HepG2 (cell line): ENCODE data around the gene C10orf67. TPM values are rescaled to one million over a fixed set of nuclear protein-coding genes. Genes with fewer than 3 reads are reported as not detected.

ENCODE experiments used
- ATAC-seq: fragments of 200-7000 bp; cut with Tn5 transposase; 3 replicates; pipeline ENCODE4 v1.9.1; 2020; ENCODE audit warnings: mild to moderate bottlenecking, moderate library complexity
- BruUV-seq: library from RNA; stranded (reverse); fragments of 400-500 nt; replicated peaks from 2 replicates; lab custom pipeline; 2021; lab: Mats Ljungman, UMichigan
- CTCF ChIA-PET: fragments of 300-600 bp; formaldehyde crosslinking; extraction: SDS; loops from one replicate; lab custom pipeline; 2021; ENCODE audit warnings: low total read pairs, inconsistent platforms, low intra/inter-chr PET ratio; lab: Yijun Ruan, JAX
- POLR2A ChIA-PET: fragments of 350-600 bp; sonication (Branson Sonifier 250); formaldehyde crosslinking; loops from one replicate; lab custom pipeline; 2020; ENCODE audit warnings: antibody characterized with exemption, inconsistent platforms; lab: Yijun Ruan, JAX
- DNase-seq: peaks from one replicate; pipeline ENCODE4 v3.0.0-alpha.2; 2015; ENCODE audit warnings: low spot score
- FAIRE-seq: peaks from 3 replicates; lab custom pipeline; 2011; peaks lifted over from hg19 to GRCh38; lab: Jason Lieb, UNC
- H2AFZ ChIP-seq: one replicate; pipeline ENCODE4 v1.6.1; 2011; ENCODE audit warnings: low read length, inconsistent platforms
- H3K27ac ChIP-seq: fragments of 300-600 bp; 3 replicates; pipeline ENCODE4 v1.8.0; 2011; ENCODE audit warnings: mixed run types, mild to moderate bottlenecking, mixed read lengths, low read length, inconsistent platforms; ENCODE audit not compliant: insufficient read depth; ENCODE audit errors: extremely low read length
- H3K27me3 ChIP-seq, 2 experiments: fragments of 200-600 bp in 1 of 2; 2 replicates in 1 of 2; 3 replicates in 1 of 2; pipeline versions ENCODE4 v1.6.0 to v1.8.0; 2011; ENCODE audit warnings: low read length in 2 of 2, mild to moderate bottlenecking in 2 of 2, moderate library complexity in 2 of 2, inconsistent platforms in 1 of 2; ENCODE audit not compliant: insufficient read depth in 2 of 2, control insufficient read depth in 1 of 2
- H3K36me3 ChIP-seq, 2 experiments: fragments of 200-600 bp in 1 of 2; replicated peaks in 1 of 2; 2 replicates in 1 of 2; 3 replicates in 1 of 2; pipeline versions ENCODE4 v1.5.1 to v1.8.0; 2011; ENCODE audit warnings: low read length in 2 of 2, inconsistent platforms in 1 of 2; ENCODE audit not compliant: insufficient read depth in 2 of 2, control insufficient read depth in 1 of 2
- H3K4me1 ChIP-seq: 2 replicates; pipeline ENCODE4 v1.5.1; 2012; ENCODE audit warnings: low read length, inconsistent platforms; ENCODE audit not compliant: insufficient read depth
- H3K4me2 ChIP-seq: 2 replicates; pipeline ENCODE4 v1.6.0; 2011; ENCODE audit warnings: low read depth, low read length, inconsistent platforms
- H3K4me3 ChIP-seq, 3 experiments: fragments of 200-600 bp in 1 of 3; sonication (generic), shearing (Covaris generic) in 1 of 3; replicated peaks in 1 of 3; 2 replicates each; pipeline ENCODE4 v1.5.1; 2011 to 2016; ENCODE audit warnings: low read length in 3 of 3, inconsistent platforms in 2 of 3, low read depth in 2 of 3, mild to moderate bottlenecking in 2 of 3, control low read depth in 1 of 3, mixed read lengths in 1 of 3; ENCODE audit not compliant: insufficient read depth in 1 of 3
- H3K79me2 ChIP-seq: one replicate; pipeline ENCODE4 v1.6.1; 2011; ENCODE audit warnings: low read length, inconsistent platforms; ENCODE audit not compliant: insufficient read depth
- H3K9ac ChIP-seq: 2 replicates; pipeline ENCODE4 v1.6.0; 2011; ENCODE audit warnings: mild to moderate bottlenecking, low read depth, low read length, inconsistent platforms; ENCODE audit not compliant: insufficient read depth
- H3K9me3 ChIP-seq: 2 replicates; pipeline ENCODE4 v1.5.1; 2012; ENCODE audit warnings: mild to moderate bottlenecking, low read length
- H4K20me1 ChIP-seq: 2 replicates; pipeline ENCODE4 v1.6.0; 2011; ENCODE audit warnings: inconsistent platforms, mild to moderate bottlenecking, low read length, moderate library complexity; ENCODE audit not compliant: insufficient read depth
- CTCF ChIP-seq: sonication (generic); formaldehyde crosslinking; IDR thresholded peaks from 2 replicates; pipeline ENCODE4 v1.5.0; 2020; ENCODE audit warnings: mild to moderate bottlenecking, missing genetic modification reagents, moderate library complexity
- GPBP1L1 ChIP-seq: sonication (generic); formaldehyde crosslinking; IDR thresholded peaks from 2 replicates; pipeline ENCODE4 v1.5.0; 2020; ENCODE audit warnings: mild to moderate bottlenecking, missing genetic modification reagents
- MIXL1 ChIP-seq: IDR thresholded peaks from 2 replicates; pipeline ENCODE4 v1.6.1; 2016
- NCOA5 ChIP-seq: sonication (generic); formaldehyde crosslinking; IDR thresholded peaks from 2 replicates; pipeline ENCODE4 v1.4.0; 2020; ENCODE audit warnings: missing genetic modification reagents
- RAD21 ChIP-seq: fragments of 450-650 bp; formaldehyde crosslinking; IDR thresholded peaks from 2 replicates; pipeline ENCODE4 v1.5.0; 2020; ENCODE audit warnings: mild to moderate bottlenecking
- SMC3 ChIP-seq: IDR thresholded peaks from 2 replicates; pipeline ENCODE4 v1.6.1; 2011; ENCODE audit warnings: low read length, improper control_type of control experiment
- STAG1 ChIP-seq: sonication (generic); formaldehyde crosslinking; IDR thresholded peaks from 2 replicates; pipeline ENCODE4 v1.4.0; 2020; ENCODE audit warnings: missing genetic modification reagents
- TEF ChIP-seq: sonication (generic); formaldehyde crosslinking; IDR thresholded peaks from 2 replicates; pipeline ENCODE4 v1.5.0; 2020; ENCODE audit warnings: missing genetic modification reagents
- ZBTB43 ChIP-seq: sonication (generic); formaldehyde crosslinking; conservative IDR thresholded peaks from 2 replicates; pipeline ENCODE4 v1.4.0; 2020; ENCODE audit warnings: missing genetic modification reagents
- ZNF276 ChIP-seq: sonication (generic); formaldehyde crosslinking; IDR thresholded peaks from 2 replicates; pipeline ENCODE4 v1.4.0; 2020; ENCODE audit warnings: mild to moderate bottlenecking, low read depth, missing genetic modification reagents
- ZNF569 ChIP-seq: sonication (generic); formaldehyde crosslinking; IDR thresholded peaks from 2 replicates; pipeline ENCODE4 v1.5.0; 2020; ENCODE audit warnings: mild to moderate bottlenecking, missing genetic modification reagents, moderate library complexity, borderline replicate concordance
- ZNF576 ChIP-seq: sonication (generic); formaldehyde crosslinking; IDR thresholded peaks from 2 replicates; pipeline ENCODE4 v1.4.0; 2020; ENCODE audit warnings: mild to moderate bottlenecking, missing genetic modification reagents
- ZNF652 ChIP-seq: IDR thresholded peaks from 2 replicates; pipeline ENCODE4 v1.6.1; 2016; ENCODE audit warnings: low read depth, borderline replicate concordance
- ZNF776 ChIP-seq: sonication (generic); formaldehyde crosslinking; IDR thresholded peaks from 2 replicates; pipeline ENCODE4 v1.4.0; 2020; ENCODE audit warnings: mild to moderate bottlenecking, missing genetic modification reagents
- ZNF83 ChIP-seq: sonication (generic); formaldehyde crosslinking; IDR thresholded peaks from 2 replicates; pipeline ENCODE4 v1.4.0; 2020; ENCODE audit warnings: missing genetic modification reagents, mild to moderate bottlenecking, borderline replicate concordance
- WGBS: methylation state at CpG from one replicate; pipeline ENCODE4 v1.1.6; 2017; ENCODE audit warnings: low lambda C conversion rate; 5-methylcytosine and 5-hydroxymethylcytosine counted together
- in situ Hi-C: cut with HindIII; loops from 2 replicates; pipeline ENCODE4 v1.10.0; 2017; ENCODE audit warnings: low pct_unique_long_range_greater_than_20kb; ENCODE audit not compliant: extremely low pct_ligation_motif_present
- intact Hi-C: fragments of 100-400 bp; cut with micrococcal nuclease; formaldehyde crosslinking; loops from one replicate; pipeline ENCODE4 v1.10.0; 2022; ENCODE audit not compliant: unreplicated experiment
- polyA plus RNA-seq, 8 experiments: library from polyadenylated mRNA; depleted of rRNA in 3 of 8; stranded (reverse) in 7 of 8; unstranded in 1 of 8; fragments of >200 nt; fragmentation: Illumina TruSeq in 4 of 8; extraction: Trizol in 4 of 8; gene quantifications; 2 replicates each; pipeline versions ENCODE4 v1.2.1 to v1.2.3, GENCODE V29; 2011 to 2016; ENCODE audit warnings: low read depth in 4 of 8, missing spikeins in 1 of 8, mixed read lengths in 1 of 8; ENCODE audit not compliant: insufficient read depth in 1 of 8
- total RNA-seq, 5 experiments: library from RNA; depleted of rRNA; stranded (reverse); fragments of >200 nt; fragmentation: Illumina TruSeq; extraction: Trizol; gene quantifications; 2 replicates each; pipeline ENCODE4 v1.2.3, GENCODE V29; 2016; ENCODE audit warnings: low read depth in 1 of 5

C10orf67 gene
- total and polyA plus RNA-seq, 2 of the 13 experiments (the other 11 are each of a cell fraction or from before 2014, with no cell fraction given) = not detected

GRCh38 chr10:23293145-23293724, 51.4 kb downstream of the C10orf67 start:
- TF ChIP-seq ZBTB43 (CRISPR knock-in tag) (no peak), ZNF569 (CRISPR knock-in tag) (no peak), GPBP1L1 (no peak), ZNF776 (CRISPR knock-in tag) (no peak), RAD21 (CRISPR knock-in tag) (peak; percentile 75), NCOA5 (CRISPR knock-in tag) (no peak), TEF (no peak), ZNF576 (CRISPR knock-in tag) (peak; percentile 100), MIXL1 (CRISPR knock-in tag) (peak; percentile 85), ZNF83 (no peak), ZNF276 (CRISPR knock-in tag) (no peak), ZNF652 (CRISPR knock-in tag) (peak; percentile 80), SMC3 (peak; percentile 97), CTCF (CRISPR knock-in tag) (peak; percentile 89), STAG1 (peak; percentile 93)
- intact Hi-C loops (loop anchor here (1.0 to 5.0 kb wide), 2 partner anchors 132 to 211 kb away; no protein-coding TSS in a partner anchor), in situ Hi-C loops (loop anchor here (5.0 kb wide), 1 partner anchor 136 kb away; no protein-coding TSS in a partner anchor)
- Histone ChIP-seq H3K9me3 (no peaks in the 10 kb centered on the region), H3K4me2 (no peak overlapping the region), H4K20me1 (no peaks in the 10 kb centered on the region), H3K9ac (no peak overlapping the region), H3K4me1 (no peaks in the 10 kb centered on the region), H3K79me2 (no peaks in the 10 kb centered on the region), H3K36me3 (no peaks in the 10 kb centered on the region), H3K27ac (no peak overlapping the region), H3K27me3 (0 out of 5 replicates have a peak, but pooled peaks cover 0 to 3% of the 10 kb centered on the region in 2 experiments), H3K4me3 (no peak overlapping the region), H2AFZ (no peak overlapping the region)
- WGBS = 2% methylated on average over 7 of the region's 7 CpGs
- no TSS peak for BruUV-seq
- ChIA-PET CTCF (interaction anchor here (5.9 kb wide), 1 partner anchor 135 kb away, joined by 157 read pairs; no protein-coding TSS in a partner anchor), POLR2A (no interaction called here)
- ATAC-seq (peak; percentile 85), FAIRE-seq (no peak), DNase-seq (peak; percentile 53)
